T-helper 1 cell treated with Interleukin-12 subunit alpha and Interleukin-12 subunit beta and Interleukin-4 antibody, amounts not matched to agents 30 ng/mL and 1 ng/mL, for 36 hours (primary cell): ENCODE data around the gene CHIC2. TPM values are rescaled to one million over a fixed set of nuclear protein-coding genes. Genes with fewer than 3 reads are reported as not detected.

ENCODE experiments used
- intact Hi-C: fragments of 100-400 bp; cut with micrococcal nuclease; formaldehyde crosslinking; loops from one replicate; pipeline ENCODE4 v1.15.1; 2024
- total RNA-seq: library from RNA; stranded (reverse); gene quantifications from 2 replicates; pipeline ENCODE4 v1.2.3, GENCODE V29; 2022

Gene CHIC2
- total RNA-seq, 1 donor from 2014 or later: 18.1 TPM

GRCh38 chr4:53960843-53961242 lies 103.6 kb downstream of the CHIC2 start:
- intact Hi-C loops: no loop called here

Other genes with a start within 250 kb of the CHIC2 start
- gene GSX2, start 35.6 kb upstream of the CHIC2 start, total RNA-seq: not detected in 2 replicates
- 1.8 and 2.0 TPM in 2 replicates for gene PDGFRA, start 164.7 kb upstream of the CHIC2 start, total RNA-seq